Activated CD4-positive, alpha-beta memory T cell treated with anti-CD3 and anti-CD28 coated beads for 36 hours (primary cell): ENCODE results near the gene DNMT3A. TPM values are rescaled to one million over a fixed set of nuclear protein-coding genes. Genes with fewer than 3 reads are reported as not detected.

ENCODE experiments used
- CTCF ChIA-PET: fragments of 350-600 bp; sonication (Branson Sonifier 250); formaldehyde crosslinking; loops from one replicate; lab custom pipeline; 2021; ENCODE audit warnings: antibody characterized with exemption, inconsistent platforms; lab: Charles Lee
- POLR2A ChIA-PET: fragments of 350-600 bp; sonication (Branson Sonifier 250); formaldehyde crosslinking; loops from one replicate; lab custom pipeline; 2021; ENCODE audit warnings: antibody characterized with exemption; lab: Charles Lee
- DNase-seq: peaks from one replicate; pipeline ENCODE4 v3.0.0-alpha.2; 2020
- H3K27ac Mint-ChIP-seq: one replicate; pipeline ENCODE4 v1.8.0; 2021; ENCODE audit warnings: mixed read lengths
- H3K27me3 Mint-ChIP-seq: one replicate; pipeline ENCODE4 v1.8.0; 2021; ENCODE audit warnings: mixed read lengths
- H3K36me3 Mint-ChIP-seq: one replicate; pipeline ENCODE4 v1.8.0; 2021; ENCODE audit warnings: mixed read lengths
- H3K4me1 Mint-ChIP-seq: one replicate; pipeline ENCODE4 v1.8.0; 2021; ENCODE audit warnings: low read depth, mixed read lengths
- H3K4me3 Mint-ChIP-seq: one replicate; pipeline ENCODE4 v1.8.0; 2021; ENCODE audit warnings: mild to moderate bottlenecking, mixed read lengths
- H3K9me3 Mint-ChIP-seq: one replicate; pipeline ENCODE4 v1.8.0; 2021; ENCODE audit warnings: mixed read lengths
- intact Hi-C: fragments of 100-400 bp; cut with micrococcal nuclease; formaldehyde crosslinking; loops from one replicate; pipeline ENCODE4 v1.15.1; 2023
- total RNA-seq, 2 experiments: library from RNA; stranded (reverse); gene quantifications; one replicate each; pipeline ENCODE4 v1.2.3, GENCODE V29; 2021

The DNMT3A gene
- total RNA-seq, 2 experiments from 2014 or later: 52.0 to 52.5 TPM

DNA sequence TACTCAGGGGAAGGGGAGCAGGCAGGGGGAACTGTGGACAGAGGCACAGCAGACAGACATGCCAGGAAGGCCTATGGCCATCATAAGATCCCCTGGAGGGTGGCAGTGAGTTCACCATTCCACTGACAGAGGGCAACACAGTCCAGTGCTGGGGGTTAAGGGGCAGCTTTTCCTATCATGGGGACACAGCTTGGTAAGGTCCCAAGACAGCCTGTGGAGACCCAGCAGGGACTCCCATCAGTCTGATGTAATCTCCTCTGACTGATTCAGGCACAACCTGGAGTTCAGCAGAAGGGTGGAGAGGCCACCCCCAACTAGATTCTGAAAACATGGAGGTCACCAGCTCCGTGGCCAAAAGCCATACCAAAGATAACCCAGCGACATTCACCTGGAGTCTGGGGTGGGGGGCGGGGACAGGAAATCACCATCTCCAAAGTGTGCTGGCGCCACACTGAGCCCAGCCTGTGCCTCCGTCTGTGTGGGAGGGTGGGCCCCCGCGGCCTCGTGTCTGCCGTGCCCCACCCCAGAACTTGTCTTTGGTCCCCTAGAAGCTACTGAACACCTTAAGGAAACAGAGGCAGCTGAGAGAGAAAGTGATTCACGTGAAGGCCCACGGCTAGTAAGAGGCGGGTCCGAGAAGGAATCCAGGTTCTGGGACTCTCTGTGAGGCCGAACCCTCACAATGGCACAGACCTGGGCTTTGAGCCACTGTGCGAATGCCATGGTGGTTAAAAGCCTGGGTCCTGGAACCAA, 28.6 kb downstream of the DNMT3A start:
- H3K27ac Mint-ChIP-seq: peak overlapping the region; percentile 95
- H3K27me3 Mint-ChIP-seq: no peaks in the 10 kb centered on the region
- no peaks in the 10 kb centered on the region for H3K9me3 Mint-ChIP-seq
- ChIA-PET POLR2A (interaction anchor here (0.6 to 2.2 kb wide), 12 partner anchors 9 to 338 kb away, joined by 3 to 9 read pairs (median 5); no protein-coding TSS in a partner anchor), CTCF (interaction anchor here (0.6 to 5.1 kb wide), 10 partner anchors 12 to 348 kb away, joined by 3 to 37 read pairs (median 5); partner anchors contain the start of gene DNMT3A)
- peak overlapping the region; percentile 90 for H3K4me3 Mint-ChIP-seq
- peak; percentile 49 for DNase-seq
- peaks cover 75% of the 10 kb centered on the region for H3K4me1 Mint-ChIP-seq
- peaks cover 22% of the 10 kb centered on the region for H3K36me3 Mint-ChIP-seq
- intact Hi-C loops: loop anchor here (5.0 kb wide), 1 partner anchor 209 kb away; no protein-coding TSS in a partner anchor

DNA sequence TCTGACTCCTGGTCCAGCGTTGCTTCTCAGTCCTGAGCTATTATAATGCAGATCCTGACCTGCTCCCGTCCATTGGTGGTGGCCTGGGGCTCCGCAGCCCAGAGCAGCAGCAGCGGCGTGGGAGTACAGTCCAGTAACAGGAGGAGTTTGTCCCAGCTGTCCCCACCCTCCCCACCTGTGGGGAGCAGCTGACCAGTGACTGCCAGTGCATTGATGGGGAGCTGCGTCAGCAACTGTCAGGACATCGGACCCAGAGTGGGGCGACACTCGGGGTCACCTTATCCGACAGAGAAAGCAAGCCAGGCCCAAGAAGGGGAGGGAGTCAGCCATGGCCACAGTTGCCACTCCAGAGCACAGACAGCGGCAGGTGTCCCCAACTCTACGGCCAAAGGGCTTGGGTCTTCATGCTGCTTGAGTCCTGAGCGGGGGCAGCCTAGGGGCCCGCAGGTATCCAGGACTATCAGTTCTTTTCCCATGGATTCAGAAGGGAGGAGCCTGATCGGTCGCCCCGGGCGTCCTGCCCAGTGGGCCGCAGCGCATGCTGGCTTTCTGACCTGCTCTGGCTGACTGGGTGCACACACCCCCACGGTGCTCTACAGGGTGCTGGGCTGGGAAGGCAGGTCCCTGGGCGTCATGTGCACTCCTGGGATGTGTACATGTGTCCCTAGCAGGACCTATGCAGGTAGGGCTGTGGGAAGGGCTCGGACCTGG, 29.7 kb downstream of the DNMT3A start:
- Mint-ChIP-seq H3K9me3 (no peaks in the 10 kb centered on the region), H3K4me1 (peaks cover 85% of the 10 kb centered on the region), H3K36me3 (peaks cover 30% of the 10 kb centered on the region), H3K4me3 (peak overlapping the region; percentile 90), H3K27ac (peak overlapping the region; percentile 95), H3K27me3 (no peaks in the 10 kb centered on the region)
- no peak for DNase-seq
- intact Hi-C loops: loop anchor here (5.0 kb wide), 1 partner anchor 210 kb away; no protein-coding TSS in a partner anchor
- POLR2A ChIA-PET: interaction anchor here (1.0 to 1.7 kb wide), 3 partner anchors 10 to 35 kb away, joined by 4 to 7 read pairs (median 6); no protein-coding TSS in a partner anchor
- CTCF ChIA-PET: interaction anchor here (1.4 to 5.1 kb wide), 6 partner anchors 11 to 65 kb away, joined by 4 to 37 read pairs (median 6); partner anchors contain the start of gene DNMT3A

- Mint-ChIP-seq H3K4me3 (peak overlapping the region; percentile 26), H3K4me1 (peaks cover 86% of the 10 kb centered on the region), H3K27ac (peak overlapping the region; percentile 95)
These were observed 30.5 kb downstream of the DNMT3A start for GRCh38 chr2:25310965-25311864.

GRCh38 chr2:25310709-25310964, 31.1 kb downstream of the DNMT3A start:
- no peak overlapping the region for H3K4me3 Mint-ChIP-seq
- H3K27ac Mint-ChIP-seq: no peak overlapping the region
- POLR2A ChIA-PET: no interaction called here
- no peaks in the 10 kb centered on the region for H3K27me3 Mint-ChIP-seq
- H3K36me3 Mint-ChIP-seq: peaks cover 36% of the 10 kb centered on the region
- no peak for DNase-seq
- CTCF ChIA-PET: interaction anchor here (0.7 to 3.4 kb wide), 6 partner anchors 9 to 256 kb away, joined by 3 to 23 read pairs (median 8); no protein-coding TSS in a partner anchor
- peaks cover 86% of the 10 kb centered on the region for H3K4me1 Mint-ChIP-seq
- H3K9me3 Mint-ChIP-seq: no peaks in the 10 kb centered on the region
- intact Hi-C loops: loop anchor here (5.0 kb wide), 1 partner anchor 212 kb away; no protein-coding TSS in a partner anchor

More at GRCh38 chr2:25310965-25311864, 30.5 kb downstream of the DNMT3A start:
- ChIA-PET CTCF (interaction anchor here (1.4 to 3.4 kb wide), 4 partner anchors 12 to 51 kb away, joined by 4 to 23 read pairs (median 8); partner anchors contain the start of gene DNMT3A), POLR2A (no interaction called here)
- no peaks in the 10 kb centered on the region for H3K9me3 Mint-ChIP-seq
- DNase-seq: no peak
- intact Hi-C loops: loop anchor here (5.0 kb wide), 1 partner anchor 211 kb away; no protein-coding TSS in a partner anchor
- H3K36me3 Mint-ChIP-seq: peaks cover 36% of the 10 kb centered on the region
- H3K27me3 Mint-ChIP-seq: no peaks in the 10 kb centered on the region

DNA sequence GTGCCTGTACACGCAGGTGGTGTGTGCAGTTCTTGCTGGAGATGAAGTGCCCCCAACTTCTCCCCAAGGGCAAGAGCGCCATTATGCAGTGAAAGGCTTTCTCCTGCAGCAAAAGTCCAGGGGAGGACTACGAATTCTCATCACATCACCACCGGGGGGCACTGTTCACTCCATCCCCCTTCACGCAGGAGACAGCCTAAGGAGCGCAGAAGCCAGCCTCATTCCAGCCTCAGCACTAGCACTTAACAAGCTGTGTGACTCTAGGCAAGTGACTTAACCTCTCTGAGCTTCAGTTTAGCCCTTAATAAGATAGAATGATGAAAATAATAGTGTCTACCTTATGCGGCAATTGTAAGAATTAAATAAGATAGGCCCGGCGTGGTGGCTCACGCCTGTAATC, 32.3 kb downstream of the DNMT3A start:
- peaks cover 87% of the 10 kb centered on the region for H3K4me1 Mint-ChIP-seq
- H3K36me3 Mint-ChIP-seq: peaks cover 43% of the 10 kb centered on the region
- POLR2A ChIA-PET: no interaction called here
- no peaks in the 10 kb centered on the region for H3K9me3 Mint-ChIP-seq
- H3K4me3 Mint-ChIP-seq: no peak overlapping the region
- intact Hi-C loops: no loop called here
- DNase-seq: peak; percentile 75
- H3K27me3 Mint-ChIP-seq: no peaks in the 10 kb centered on the region
- CTCF ChIA-PET: interaction anchor here (0.6 to 3.4 kb wide), 11 partner anchors 11 to 298 kb away, joined by 3 to 23 read pairs (median 5); no protein-coding TSS in a partner anchor
- H3K27ac Mint-ChIP-seq: no peak overlapping the region

GRCh38 chr2:25308599-25308998, 33.1 kb downstream of the DNMT3A start:
- H3K27me3 Mint-ChIP-seq: no peaks in the 10 kb centered on the region
- no peak overlapping the region for H3K4me3 Mint-ChIP-seq
- CTCF ChIA-PET: interaction anchor here (0.8 to 3.4 kb wide), 7 partner anchors 27 to 258 kb away, joined by 3 to 23 read pairs (median 9); no protein-coding TSS in a partner anchor
- peaks cover 91% of the 10 kb centered on the region for H3K4me1 Mint-ChIP-seq
- intact Hi-C loops: no loop called here
- peaks cover 51% of the 10 kb centered on the region for H3K36me3 Mint-ChIP-seq
- no peaks in the 10 kb centered on the region for H3K9me3 Mint-ChIP-seq
- DNase-seq: no peak
- H3K27ac Mint-ChIP-seq: no peak overlapping the region
- POLR2A ChIA-PET: no interaction called here

DNA sequence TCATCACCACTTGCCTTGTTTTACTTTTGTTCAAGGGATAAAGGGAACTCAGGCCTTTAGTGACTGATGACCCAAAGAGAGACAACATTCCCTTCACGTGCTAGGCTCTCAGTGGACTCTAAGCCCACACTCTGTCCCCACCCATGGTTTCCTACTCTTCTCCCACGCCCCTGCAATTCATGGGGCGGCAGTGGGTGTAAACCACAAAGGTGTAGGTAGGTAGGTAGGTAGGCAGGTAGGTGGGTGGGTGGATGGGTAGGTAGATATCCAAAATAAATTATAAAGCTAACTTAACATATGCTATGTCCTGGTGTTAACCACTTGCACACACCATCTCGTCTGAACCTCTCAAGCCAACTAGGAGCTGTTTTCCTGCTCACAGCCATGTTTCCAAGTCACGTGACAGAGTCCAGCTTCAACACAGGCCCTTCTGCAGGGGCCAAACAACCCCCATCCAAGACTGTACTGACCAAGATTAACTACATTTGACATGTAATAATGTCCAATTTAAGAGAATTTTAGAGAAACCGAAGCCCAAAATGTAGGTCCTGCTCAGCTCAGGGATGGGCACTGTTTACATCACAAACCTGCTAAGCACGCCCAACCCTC, 33.7 kb downstream of the DNMT3A start:
- Mint-ChIP-seq H3K27me3 (no peaks in the 10 kb centered on the region), H3K4me1 (peaks cover 88% of the 10 kb centered on the region), H3K27ac (no peak overlapping the region), H3K9me3 (no peaks in the 10 kb centered on the region), H3K36me3 (peaks cover 53% of the 10 kb centered on the region), H3K4me3 (no peak overlapping the region)
- intact Hi-C loops: no loop called here
- CTCF ChIA-PET: interaction anchor here (1.1 to 3.4 kb wide), 8 partner anchors 31 to 258 kb away, joined by 3 to 23 read pairs (median 6); no protein-coding TSS in a partner anchor
- no peak for DNase-seq
- POLR2A ChIA-PET: no interaction called here

GRCh38 chr2:25306777-25307368, 34.9 kb downstream of the DNMT3A start:
- H3K9me3 Mint-ChIP-seq: no peaks in the 10 kb centered on the region
- ChIA-PET CTCF (interaction anchor here (0.9 to 1.8 kb wide), 5 partner anchors 9 to 70 kb away, joined by 3 to 9 read pairs (median 4); no protein-coding TSS in a partner anchor), POLR2A (no interaction called here)
- peaks cover 59% of the 10 kb centered on the region for H3K36me3 Mint-ChIP-seq
- H3K27ac Mint-ChIP-seq: peak overlapping the region; percentile 30
- DNase-seq: no peak
- H3K4me1 Mint-ChIP-seq: peaks cover 90% of the 10 kb centered on the region
- H3K27me3 Mint-ChIP-seq: no peaks in the 10 kb centered on the region
- H3K4me3 Mint-ChIP-seq: no peak overlapping the region
- intact Hi-C loops: no loop called here

- ChIA-PET CTCF (no interaction called here), POLR2A (no interaction called here)
- no peak overlapping the region for H3K4me3 Mint-ChIP-seq
- H3K9me3 Mint-ChIP-seq: no peaks in the 10 kb centered on the region
- H3K27ac Mint-ChIP-seq: no peak overlapping the region
- no peak for DNase-seq
- peaks cover 89% of the 10 kb centered on the region for H3K4me1 Mint-ChIP-seq
- intact Hi-C loops: no loop called here
- no peaks in the 10 kb centered on the region for H3K27me3 Mint-ChIP-seq
- H3K36me3 Mint-ChIP-seq: peaks cover 57% of the 10 kb centered on the region
These were observed 36.0 kb downstream of the DNMT3A start for GRCh38 chr2:25305775-25306174.

GRCh38 chr2:25304826-25305596, 36.7 kb downstream of the DNMT3A start:
- Mint-ChIP-seq H3K9me3 (no peaks in the 10 kb centered on the region), H3K4me3 (no peak overlapping the region), H3K4me1 (peaks cover 85% of the 10 kb centered on the region), H3K36me3 (peaks cover 60% of the 10 kb centered on the region), H3K27ac (no peak overlapping the region), H3K27me3 (no peaks in the 10 kb centered on the region)
- intact Hi-C loops: loop anchor here (5.0 kb wide), 1 partner anchor 37 kb away; the partner anchor contains the start of gene DNMT3A
- no peak for DNase-seq
- POLR2A ChIA-PET: interaction anchor here (1.2 to 1.7 kb wide), 2 partner anchors 9 to 44 kb away, joined by 3 to 7 read pairs; no protein-coding TSS in a partner anchor
- CTCF ChIA-PET: interaction anchor here (1.6 kb wide), 1 partner anchor 10 kb away, joined by 4 read pairs; no protein-coding TSS in a partner anchor
